GM13977 (cell line): ENCODE data around the gene MAPK10.

ENCODE experiments used
- DNase-seq: peaks from one replicate; pipeline ENCODE4 v3.0.0; 2012; ENCODE audit warnings: low spot score
- in situ Hi-C: fragments of 300-500 bp; cut with MboI; formaldehyde crosslinking; loops from one replicate; pipeline ENCODE4 v1.12.0; 2022; ENCODE audit warnings: low sequenced_read_pairs, low pct_unique_long_range_greater_than_20kb, mixed read lengths, inconsistent platforms; ENCODE audit not compliant: unreplicated experiment
- TF ChIP-seq, protein P1 (sequence below): IDR thresholded peaks from 2 replicates; pipeline ENCODE4 v1.5.1; 2012; ENCODE audit warnings: mild to moderate bottlenecking, control low read depth; ENCODE audit not compliant: insufficient read depth; ENCODE audit errors: extremely low read depth, missing control alignments

The MAPK10 gene

DNA sequence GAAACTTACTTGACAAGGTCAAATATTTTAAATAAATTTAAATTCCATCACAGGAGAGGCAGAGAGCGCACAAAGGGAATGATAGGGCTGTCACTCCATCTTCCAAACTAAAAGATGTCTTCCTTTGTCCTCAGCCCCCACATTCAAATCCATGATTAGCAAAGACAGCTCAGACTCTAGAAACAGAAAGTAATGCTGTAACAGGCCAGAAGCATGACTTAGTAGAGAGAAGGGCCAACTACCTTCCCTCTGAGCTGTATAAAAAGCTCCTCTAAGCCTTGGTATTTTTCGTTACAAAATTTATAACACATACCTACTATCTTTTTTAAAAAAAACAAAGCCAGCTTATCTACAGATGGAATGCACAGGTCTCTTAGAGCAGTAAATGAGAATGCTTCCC lies 207.4 kb downstream of the MAPK10 start:
- in situ Hi-C loops, result no loop called here
- TF ChIP-seq, protein P1, sequence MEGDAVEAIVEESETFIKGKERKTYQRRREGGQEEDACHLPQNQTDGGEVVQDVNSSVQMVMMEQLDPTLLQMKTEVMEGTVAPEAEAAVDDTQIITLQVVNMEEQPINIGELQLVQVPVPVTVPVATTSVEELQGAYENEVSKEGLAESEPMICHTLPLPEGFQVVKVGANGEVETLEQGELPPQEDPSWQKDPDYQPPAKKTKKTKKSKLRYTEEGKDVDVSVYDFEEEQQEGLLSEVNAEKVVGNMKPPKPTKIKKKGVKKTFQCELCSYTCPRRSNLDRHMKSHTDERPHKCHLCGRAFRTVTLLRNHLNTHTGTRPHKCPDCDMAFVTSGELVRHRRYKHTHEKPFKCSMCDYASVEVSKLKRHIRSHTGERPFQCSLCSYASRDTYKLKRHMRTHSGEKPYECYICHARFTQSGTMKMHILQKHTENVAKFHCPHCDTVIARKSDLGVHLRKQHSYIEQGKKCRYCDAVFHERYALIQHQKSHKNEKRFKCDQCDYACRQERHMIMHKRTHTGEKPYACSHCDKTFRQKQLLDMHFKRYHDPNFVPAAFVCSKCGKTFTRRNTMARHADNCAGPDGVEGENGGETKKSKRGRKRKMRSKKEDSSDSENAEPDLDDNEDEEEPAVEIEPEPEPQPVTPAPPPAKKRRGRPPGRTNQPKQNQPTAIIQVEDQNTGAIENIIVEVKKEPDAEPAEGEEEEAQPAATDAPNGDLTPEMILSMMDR, result no peak
- DNase-seq, result no peak

DNA sequence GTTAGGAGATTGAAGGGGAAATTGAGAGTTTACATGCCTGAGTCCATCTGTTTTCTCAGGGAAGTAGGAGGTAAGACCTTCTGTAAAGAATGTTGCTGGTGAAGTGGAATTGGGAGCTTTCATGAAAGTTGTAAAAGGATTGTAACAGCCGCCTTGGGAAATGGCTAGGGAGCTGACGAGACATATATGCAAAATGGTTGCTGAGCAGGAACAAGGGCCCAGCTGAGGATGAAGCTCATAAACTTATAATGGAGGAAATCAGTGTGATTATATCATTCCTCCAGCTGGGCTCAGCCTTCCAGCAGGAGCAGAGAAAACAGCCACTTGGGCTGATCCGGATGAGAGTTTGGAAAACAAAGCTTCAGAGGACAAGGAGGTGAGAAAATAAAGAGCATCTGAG lies 208.7 kb downstream of the MAPK10 start:
- in situ Hi-C loops, result no loop called here
- no peak for DNase-seq

DNA sequence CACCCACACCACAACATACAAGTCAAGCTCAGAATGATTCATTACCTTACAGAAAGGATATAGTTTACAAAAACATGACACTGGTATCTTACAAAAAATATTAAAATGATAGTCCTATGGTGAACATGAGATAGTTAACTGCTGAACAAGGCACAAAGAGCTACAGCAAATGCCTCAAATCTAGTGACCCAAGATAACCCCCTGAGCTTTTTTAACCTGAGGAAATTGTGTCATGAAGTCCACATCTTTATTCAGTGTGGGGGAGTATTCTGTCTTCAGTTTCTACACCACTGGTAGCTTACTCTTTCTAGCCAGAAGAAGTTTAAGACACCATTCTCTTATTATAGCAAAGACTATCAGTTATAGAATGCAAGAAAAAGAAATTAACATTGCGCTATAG lies 218.7 kb downstream of the MAPK10 start:
- in situ Hi-C loops, result no loop called here
- TF ChIP-seq, protein P1, result no peak
- DNase-seq, result no peak

More for the DNA sequence above, 208.7 kb downstream of the MAPK10 start:
- TF ChIP-seq, protein P1, result no peak

DNA sequence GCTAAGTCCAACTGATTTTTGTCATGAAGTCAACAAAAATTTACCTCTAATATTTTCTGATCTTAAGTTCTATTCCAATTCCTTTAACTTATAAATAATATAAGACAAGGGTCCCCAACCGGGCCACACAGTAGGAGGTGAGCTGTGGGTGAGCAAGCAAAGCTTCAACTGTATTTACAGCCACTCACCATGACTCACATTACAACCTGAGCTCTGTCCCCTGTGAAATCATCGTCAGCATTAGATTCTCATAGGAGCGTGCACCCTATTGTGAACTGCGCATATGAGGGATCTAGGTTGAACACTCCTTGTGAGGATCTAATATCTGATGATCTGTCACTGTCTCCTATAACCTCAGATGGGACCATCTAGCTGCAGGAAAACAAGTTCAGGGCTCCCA lies 227.4 kb downstream of the MAPK10 start:
- no peak for DNase-seq
- in situ Hi-C loops, result no loop called here
- TF ChIP-seq, protein P1, result no peak

DNA sequence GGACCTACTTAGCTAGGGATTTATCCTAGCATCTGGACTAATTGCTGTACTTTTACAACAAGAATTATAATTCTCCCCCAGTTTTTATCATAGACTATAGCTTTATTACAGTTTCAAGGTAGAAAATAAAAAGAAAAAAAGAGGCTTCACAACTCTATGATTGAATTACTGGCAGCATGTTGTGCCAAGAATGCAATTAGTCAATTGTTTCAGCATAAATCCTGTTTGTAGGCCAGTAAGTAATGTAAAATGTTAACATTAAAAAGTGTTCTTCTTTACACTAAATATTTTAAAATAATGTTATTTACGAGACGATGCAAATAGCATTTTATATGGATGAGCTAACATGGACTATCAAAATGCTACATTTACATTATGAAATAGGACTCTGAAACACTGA lies 228.4 kb downstream of the MAPK10 start:
- TF ChIP-seq, protein P1, result no peak
- no peak for DNase-seq
- in situ Hi-C loops, result no loop called here

DNA sequence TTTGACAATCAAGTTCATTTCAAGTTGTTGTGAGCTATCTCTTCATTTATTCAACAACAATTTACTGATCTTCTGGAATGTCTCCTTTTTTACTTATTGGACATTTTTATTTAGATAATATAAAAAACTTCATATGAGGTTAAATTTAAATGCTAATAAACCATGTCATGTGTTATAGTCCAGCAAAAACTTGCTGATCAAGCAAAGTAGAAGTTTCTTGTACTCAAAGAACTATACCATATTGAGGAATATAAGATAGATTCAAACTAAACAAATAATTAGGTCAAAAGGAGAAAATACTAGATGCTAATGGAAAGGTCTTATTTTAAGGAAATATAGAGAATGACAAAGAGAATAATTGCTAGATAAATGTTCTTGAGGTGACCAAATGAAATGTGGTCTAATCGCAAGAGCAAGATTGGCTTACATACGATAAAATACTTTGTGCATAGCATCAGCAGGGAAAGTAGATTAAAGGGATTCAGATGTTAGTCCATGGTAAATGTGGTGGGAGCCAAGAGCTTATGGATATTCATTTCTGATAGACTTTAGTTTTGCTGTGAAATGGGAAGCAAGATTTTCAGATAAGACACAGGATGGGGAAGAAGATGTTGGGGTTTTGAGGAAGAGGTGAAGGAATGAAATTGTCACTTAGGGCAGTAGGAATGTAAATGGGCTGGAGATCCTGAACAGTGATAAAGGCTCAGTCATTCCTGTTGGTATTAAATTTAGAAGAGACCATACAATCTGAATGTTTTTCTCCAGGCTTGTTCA lies 229.5 kb downstream of the MAPK10 start:
- TF ChIP-seq, protein P1, result no peak
- no peak for DNase-seq
- in situ Hi-C loops, result no loop called here

DNA sequence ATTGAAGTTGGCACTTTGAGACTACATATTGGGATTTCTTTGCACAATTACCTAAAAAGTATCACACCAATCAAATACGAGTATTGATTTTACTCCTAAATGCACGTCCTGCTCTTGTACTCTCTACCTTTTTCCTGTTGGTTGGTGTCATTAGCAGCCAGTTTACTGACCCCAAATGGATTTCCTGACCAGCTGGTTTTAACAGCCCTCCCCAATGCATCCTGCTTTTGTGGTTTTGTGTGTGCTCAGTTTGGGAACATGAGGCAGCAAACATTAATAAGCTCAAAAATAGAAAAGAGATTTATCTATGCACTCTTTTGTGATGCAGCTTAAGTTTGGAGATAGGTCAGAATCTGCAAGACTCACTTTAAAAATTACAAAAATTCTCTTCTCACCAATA lies 230.3 kb downstream of the MAPK10 start:
- DNase-seq, result no peak
- TF ChIP-seq, protein P1, result no peak
- in situ Hi-C loops, result no loop called here
